RWPE2 (cell line): Measurements from ENCODE around the gene ADCY3.

Source experiments
- ATAC-seq: fragments of 200-7000 bp; cut with Tn5 transposase; 3 replicates; pipeline ENCODE4 v1.9.1; 2021; ENCODE audit warnings: low read depth
- DNase-seq: peaks from one replicate; pipeline ENCODE4 v3.0.0-alpha.2; 2020; ENCODE audit warnings: low spot score
- H3K27ac ChIP-seq: fragments of 450-650 bp; 2 replicates; pipeline ENCODE4 v1.5.1; 2017; ENCODE audit warnings: mild to moderate bottlenecking; ENCODE audit not compliant: poor library complexity, severe bottlenecking
- H3K27me3 ChIP-seq: fragments of 250-450 bp; sonication (Bioruptor Pico); 2 replicates; pipeline ENCODE4 v1.5.1; 2021; ENCODE audit warnings: mild to moderate bottlenecking, moderate library complexity; ENCODE audit not compliant: insufficient read depth, poor library complexity, severe bottlenecking
- H3K36me3 ChIP-seq: fragments of 250-450 bp; sonication (Bioruptor Pico); 2 replicates; pipeline ENCODE4 v1.5.1; 2020; ENCODE audit warnings: low read depth, mild to moderate bottlenecking, moderate library complexity
- H3K4me1 ChIP-seq: fragments of 250-450 bp; sonication (Bioruptor Pico); 2 replicates; pipeline ENCODE4 v1.5.1; 2021; ENCODE audit warnings: mild to moderate bottlenecking, moderate library complexity; ENCODE audit not compliant: insufficient read depth, poor library complexity, severe bottlenecking
- H3K4me3 ChIP-seq: fragments of 250-450 bp; sonication (Bioruptor Pico); 2 replicates; pipeline ENCODE4 v1.5.1; 2021; ENCODE audit warnings: mild to moderate bottlenecking, moderate library complexity; ENCODE audit not compliant: severe bottlenecking
- H3K9me3 ChIP-seq: fragments of 250-450 bp; sonication (Bioruptor Pico); 2 replicates; pipeline ENCODE4 v1.5.1; 2021; ENCODE audit warnings: mild to moderate bottlenecking, moderate library complexity; ENCODE audit not compliant: severe bottlenecking
- CTCF ChIP-seq: fragments of 450-650 bp; IDR thresholded peaks from one replicate; pipeline ENCODE4 v1.5.1; 2017; ENCODE audit warnings: mild to moderate bottlenecking, moderate library complexity; ENCODE audit not compliant: poor library complexity, severe bottlenecking

The ADCY3 gene

GRCh38 chr2:24948506-24948905, 28.5 kb upstream of the ADCY3 start:
- no peak for TF ChIP-seq CTCF
- Histone ChIP-seq H3K36me3 (peaks cover 16% of the 10 kb centered on the region), H3K27ac (no peak overlapping the region), H3K4me1 (no peaks in the 10 kb centered on the region), H3K9me3 (no peaks in the 10 kb centered on the region), H3K4me3 (no peak overlapping the region), H3K27me3 (no peaks in the 10 kb centered on the region)
- DNase-seq (no peak), ATAC-seq (no peak)

GRCh38 chr2:24947561-24948157, 27.6 kb upstream of the ADCY3 start:
- TF ChIP-seq CTCF = no peak
- ATAC-seq (no peak), DNase-seq (no peak)
- Histone ChIP-seq H3K4me1 (no peaks in the 10 kb centered on the region), H3K36me3 (peaks cover 16% of the 10 kb centered on the region), H3K27ac (no peak overlapping the region), H3K27me3 (no peaks in the 10 kb centered on the region), H3K4me3 (no peak overlapping the region), H3K9me3 (no peaks in the 10 kb centered on the region)

GRCh38 chr2:24945907-24946306, 25.9 kb upstream of the ADCY3 start:
- peaks cover 5% of the 10 kb centered on the region for H3K36me3 ChIP-seq
- ATAC-seq (peak; percentile 58; the same call in 1 of the 3 replicates), DNase-seq (no peak)
- H3K9me3 ChIP-seq = no peaks in the 10 kb centered on the region
- no peak overlapping the region for H3K27ac ChIP-seq
- TF ChIP-seq CTCF = no peak
- no peak overlapping the region for H3K4me3 ChIP-seq
- H3K4me1 ChIP-seq = no peaks in the 10 kb centered on the region
- H3K27me3 ChIP-seq = no peaks in the 10 kb centered on the region

- Histone ChIP-seq H3K4me1 (no peaks in the 10 kb centered on the region), H3K27me3 (no peaks in the 10 kb centered on the region), H3K36me3 (peaks cover 5% of the 10 kb centered on the region), H3K9me3 (no peaks in the 10 kb centered on the region), H3K27ac (no peak overlapping the region), H3K4me3 (no peak overlapping the region)
- ATAC-seq (no peak), DNase-seq (no peak)
- no peak for TF ChIP-seq CTCF
Observed at GRCh38 chr2:24943427-24944053, 23.5 kb upstream of the ADCY3 start.

- Histone ChIP-seq H3K4me1 (no peaks in the 10 kb centered on the region), H3K4me3 (no peak overlapping the region), H3K9me3 (no peaks in the 10 kb centered on the region), H3K27me3 (no peaks in the 10 kb centered on the region), H3K36me3 (no peaks in the 10 kb centered on the region), H3K27ac (no peak overlapping the region)
- no peak for ATAC-seq
- DNase-seq = no peak
- TF ChIP-seq CTCF = no peak
Observed at GRCh38 chr2:24939353-24939752, 19.3 kb upstream of the ADCY3 start.
